HepG2 (cell line): ENCODE results near the gene LCN12. TPM values are rescaled to one million over a fixed set of nuclear protein-coding genes. Genes with fewer than 3 reads are reported as not detected.

Experiments used
- ATAC-seq: fragments of 200-7000 bp; cut with Tn5 transposase; 3 replicates; pipeline ENCODE4 v1.9.1; 2020; ENCODE audit warnings: mild to moderate bottlenecking, moderate library complexity
- BruUV-seq: library from RNA; stranded (reverse); fragments of 400-500 nt; replicated peaks from 2 replicates; lab custom pipeline; 2021; lab: Mats Ljungman, UMichigan
- CTCF ChIA-PET: fragments of 300-600 bp; formaldehyde crosslinking; extraction: SDS; loops from one replicate; lab custom pipeline; 2021; ENCODE audit warnings: low total read pairs, inconsistent platforms, low intra/inter-chr PET ratio; lab: Yijun Ruan, JAX
- POLR2A ChIA-PET: fragments of 350-600 bp; sonication (Branson Sonifier 250); formaldehyde crosslinking; loops from one replicate; lab custom pipeline; 2020; ENCODE audit warnings: antibody characterized with exemption, inconsistent platforms; lab: Yijun Ruan, JAX
- DNase-seq: peaks from one replicate; pipeline ENCODE4 v3.0.0-alpha.2; 2015; ENCODE audit warnings: low spot score
- FAIRE-seq: peaks from 3 replicates; lab custom pipeline; 2011; peaks lifted over from hg19 to GRCh38; lab: Jason Lieb, UNC
- H2AFZ ChIP-seq: one replicate; pipeline ENCODE4 v1.6.1; 2011; ENCODE audit warnings: low read length, inconsistent platforms
- H3K27ac ChIP-seq: fragments of 300-600 bp; 3 replicates; pipeline ENCODE4 v1.8.0; 2011; ENCODE audit warnings: mixed run types, mild to moderate bottlenecking, mixed read lengths, low read length, inconsistent platforms; ENCODE audit not compliant: insufficient read depth; ENCODE audit errors: extremely low read length
- H3K27me3 ChIP-seq, 2 experiments: fragments of 200-600 bp in 1 of 2; 2 replicates in 1 of 2; 3 replicates in 1 of 2; pipeline versions ENCODE4 v1.6.0 to v1.8.0; 2011; ENCODE audit warnings: low read length in 2 of 2, mild to moderate bottlenecking in 2 of 2, moderate library complexity in 2 of 2, inconsistent platforms in 1 of 2; ENCODE audit not compliant: insufficient read depth in 2 of 2, control insufficient read depth in 1 of 2
- H3K36me3 ChIP-seq, 2 experiments: fragments of 200-600 bp in 1 of 2; replicated peaks in 1 of 2; 2 replicates in 1 of 2; 3 replicates in 1 of 2; pipeline versions ENCODE4 v1.5.1 to v1.8.0; 2011; ENCODE audit warnings: low read length in 2 of 2, inconsistent platforms in 1 of 2; ENCODE audit not compliant: insufficient read depth in 2 of 2, control insufficient read depth in 1 of 2
- H3K4me1 ChIP-seq: 2 replicates; pipeline ENCODE4 v1.5.1; 2012; ENCODE audit warnings: low read length, inconsistent platforms; ENCODE audit not compliant: insufficient read depth
- H3K4me2 ChIP-seq: 2 replicates; pipeline ENCODE4 v1.6.0; 2011; ENCODE audit warnings: low read depth, low read length, inconsistent platforms
- H3K4me3 ChIP-seq, 3 experiments: fragments of 200-600 bp in 1 of 3; sonication (generic), shearing (Covaris generic) in 1 of 3; replicated peaks in 1 of 3; 2 replicates each; pipeline ENCODE4 v1.5.1; 2011 to 2016; ENCODE audit warnings: low read length in 3 of 3, inconsistent platforms in 2 of 3, low read depth in 2 of 3, mild to moderate bottlenecking in 2 of 3, control low read depth in 1 of 3, mixed read lengths in 1 of 3; ENCODE audit not compliant: insufficient read depth in 1 of 3
- H3K79me2 ChIP-seq: one replicate; pipeline ENCODE4 v1.6.1; 2011; ENCODE audit warnings: low read length, inconsistent platforms; ENCODE audit not compliant: insufficient read depth
- H3K9ac ChIP-seq: 2 replicates; pipeline ENCODE4 v1.6.0; 2011; ENCODE audit warnings: mild to moderate bottlenecking, low read depth, low read length, inconsistent platforms; ENCODE audit not compliant: insufficient read depth
- H3K9me3 ChIP-seq: 2 replicates; pipeline ENCODE4 v1.5.1; 2012; ENCODE audit warnings: mild to moderate bottlenecking, low read length
- H4K20me1 ChIP-seq: 2 replicates; pipeline ENCODE4 v1.6.0; 2011; ENCODE audit warnings: inconsistent platforms, mild to moderate bottlenecking, low read length, moderate library complexity; ENCODE audit not compliant: insufficient read depth
- CREM ChIP-seq, 2 experiments: sonication (generic) in 1 of 2; formaldehyde crosslinking in 1 of 2; IDR thresholded peaks; 2 replicates each; pipeline versions ENCODE4 v1.4.0 to v1.6.1; 2016 to 2020; ENCODE audit warnings: antibody characterized with exemption in 1 of 2, mild to moderate bottlenecking in 1 of 2, missing genetic modification reagents in 1 of 2
- ELK4 ChIP-seq: sonication (generic); formaldehyde crosslinking; IDR thresholded peaks from 2 replicates; pipeline ENCODE4 v1.9.0; 2021; ENCODE audit warnings: missing genetic modification reagents, borderline replicate concordance
- FOXP1 ChIP-seq, 2 experiments: fragments of 450-650 bp in 1 of 2; IDR thresholded peaks; 2 replicates each; pipeline ENCODE4 v1.6.1; 2017 to 2018; ENCODE audit warnings: antibody characterized with exemption in 1 of 2
- KLF16 ChIP-seq, 2 experiments: sonication (generic) in 1 of 2; formaldehyde crosslinking in 1 of 2; IDR thresholded peaks; 2 replicates each; pipeline versions ENCODE4 v1.6.1 to v1.8.0; 2016 to 2023; ENCODE audit warnings: missing genetic modification reagents in 2 of 2, missing compliant biosample characterization in 1 of 2
- NFYB ChIP-seq: sonication (generic); formaldehyde crosslinking; IDR thresholded peaks from 2 replicates; pipeline ENCODE4 v1.4.0; 2020; ENCODE audit warnings: missing genetic modification reagents
- SUZ12 ChIP-seq: fragments of 150-350 bp; IDR thresholded peaks from 2 replicates; pipeline ENCODE4 v1.6.1; 2014; ENCODE audit warnings: low read depth, low read length
- TSC22D2 ChIP-seq: sonication (generic); formaldehyde crosslinking; IDR thresholded peaks from 2 replicates; pipeline ENCODE4 v1.5.1; 2020; ENCODE audit warnings: missing genetic modification reagents, mild to moderate bottlenecking, borderline replicate concordance
- ZBTB34 ChIP-seq: sonication (generic); formaldehyde crosslinking; IDR thresholded peaks from 2 replicates; pipeline ENCODE4 v1.8.0; 2022; ENCODE audit warnings: mild to moderate bottlenecking, missing genetic modification reagents
- ZC3H13 ChIP-seq: sonication (generic); formaldehyde crosslinking; IDR thresholded peaks from 2 replicates; pipeline ENCODE4 v1.8.1; 2023; ENCODE audit warnings: mild to moderate bottlenecking, missing genetic modification reagents, moderate library complexity
- ZNF232 ChIP-seq: sonication (generic); formaldehyde crosslinking; IDR thresholded peaks from 2 replicates; pipeline ENCODE4 v1.4.0; 2020; ENCODE audit warnings: missing genetic modification reagents, borderline replicate concordance
- ZNF501 ChIP-seq: sonication (generic); formaldehyde crosslinking; IDR thresholded peaks from 2 replicates; pipeline ENCODE4 v1.5.1; 2020; ENCODE audit warnings: mild to moderate bottlenecking, moderate library complexity, missing genetic modification reagents
- ZNF766 ChIP-seq: sonication (generic); formaldehyde crosslinking; IDR thresholded peaks from 2 replicates; pipeline ENCODE4 v1.5.0; 2020; ENCODE audit warnings: missing genetic modification reagents, borderline replicate concordance
- ZNF784 ChIP-seq: sonication (generic); formaldehyde crosslinking; IDR thresholded peaks from 2 replicates; pipeline ENCODE4 v1.5.1; 2020; ENCODE audit warnings: missing genetic modification reagents, mild to moderate bottlenecking, borderline replicate concordance
- ZNF879 ChIP-seq: sonication (generic); formaldehyde crosslinking; IDR thresholded peaks from 2 replicates; pipeline ENCODE4 v1.8.1; 2023; ENCODE audit warnings: missing genetic modification reagents
- ZSCAN9 ChIP-seq: IDR thresholded peaks from 2 replicates; pipeline ENCODE4 v1.6.1; 2016; ENCODE audit warnings: borderline replicate concordance
- WGBS: methylation state at CpG from one replicate; pipeline ENCODE4 v1.1.6; 2017; ENCODE audit warnings: low lambda C conversion rate; 5-methylcytosine and 5-hydroxymethylcytosine counted together
- in situ Hi-C: cut with HindIII; loops from 2 replicates; pipeline ENCODE4 v1.10.0; 2017; ENCODE audit warnings: low pct_unique_long_range_greater_than_20kb; ENCODE audit not compliant: extremely low pct_ligation_motif_present
- intact Hi-C: fragments of 100-400 bp; cut with micrococcal nuclease; formaldehyde crosslinking; loops from one replicate; pipeline ENCODE4 v1.10.0; 2022; ENCODE audit not compliant: unreplicated experiment
- polyA plus RNA-seq, 8 experiments: library from polyadenylated mRNA; depleted of rRNA in 3 of 8; stranded (reverse) in 7 of 8; unstranded in 1 of 8; fragments of >200 nt; fragmentation: Illumina TruSeq in 4 of 8; extraction: Trizol in 4 of 8; gene quantifications; 2 replicates each; pipeline versions ENCODE4 v1.2.1 to v1.2.3, GENCODE V29; 2011 to 2016; ENCODE audit warnings: low read depth in 4 of 8, missing spikeins in 1 of 8, mixed read lengths in 1 of 8; ENCODE audit not compliant: insufficient read depth in 1 of 8
- total RNA-seq, 5 experiments: library from RNA; depleted of rRNA; stranded (reverse); fragments of >200 nt; fragmentation: Illumina TruSeq; extraction: Trizol; gene quantifications; 2 replicates each; pipeline ENCODE4 v1.2.3, GENCODE V29; 2016; ENCODE audit warnings: low read depth in 1 of 5

The LCN12 gene
- total and polyA plus RNA-seq, 2 of the 13 experiments (the other 11 are each of a cell fraction or from before 2014, with no cell fraction given): 3.4 to 6.9 TPM

GRCh38 chr9:136955202-136955942, 3.3 kb downstream of the LCN12 start:
- no peak for TF ChIP-seq TSC22D2 (CRISPR knock-in tag)
- TF ChIP-seq, all 625 proteins: peak for 0
- H3K4me3 ChIP-seq: no peak overlapping the region
- H3K27me3 ChIP-seq: peaks cover 1 to 13% of the 10 kb centered on the region in 2 experiments; a peak in 2 of 5 replicates
- ATAC-seq: no peak
- H3K4me2 ChIP-seq: no peak overlapping the region
- no peaks in the 10 kb centered on the region for H4K20me1 ChIP-seq
- no peak for DNase-seq
- H3K9me3 ChIP-seq: no peaks in the 10 kb centered on the region
- intact Hi-C loops: no loop called here
- no peak for FAIRE-seq
- H3K36me3 ChIP-seq: no peaks in the 10 kb centered on the region
- CTCF ChIA-PET: no interaction called here
- H2AFZ ChIP-seq: no peak overlapping the region
- H3K4me1 ChIP-seq: peaks cover 14% of the 10 kb centered on the region
- WGBS: 65% methylated on average over 10 of the region's 14 CpGs
- peaks cover 3% of the 10 kb centered on the region for H3K79me2 ChIP-seq
- H3K27ac ChIP-seq: no peak overlapping the region
- no TSS peak for BruUV-seq
- POLR2A ChIA-PET: interaction anchor here (0.9 kb wide), 1 partner anchor 100 kb away, joined by 3 read pairs; no protein-coding TSS in a partner anchor
- in situ Hi-C loops: no loop called here
- H3K9ac ChIP-seq: no peak overlapping the region

GRCh38 chr9:136955943-136956335, 3.9 kb downstream of the LCN12 start:
- BruUV-seq: no TSS peak
- no peak for DNase-seq
- H3K4me2 ChIP-seq: no peak overlapping the region
- H3K27ac ChIP-seq: no peak overlapping the region
- no peak overlapping the region for H2AFZ ChIP-seq
- no peak for FAIRE-seq
- H4K20me1 ChIP-seq: no peaks in the 10 kb centered on the region
- WGBS: 97% methylated on average over 6 of the region's 9 CpGs
- no peaks in the 10 kb centered on the region for H3K9me3 ChIP-seq
- no peaks in the 10 kb centered on the region for H3K79me2 ChIP-seq
- POLR2A ChIA-PET: no interaction called here
- no peak for ATAC-seq
- H3K4me3 ChIP-seq: no peak overlapping the region
- peaks cover 5 to 17% of the 10 kb centered on the region in 2 experiments for H3K27me3 ChIP-seq
- intact Hi-C loops (no loop called here), in situ Hi-C loops (no loop called here)
- H3K36me3 ChIP-seq: no peaks in the 10 kb centered on the region
- CTCF ChIA-PET: no interaction called here
- H3K9ac ChIP-seq: no peak overlapping the region
- H3K4me1 ChIP-seq: peaks cover 8% of the 10 kb centered on the region
- no peak for TF ChIP-seq ZNF501 (CRISPR knock-in tag)
- no peak for TF ChIP-seq ZSCAN9 (CRISPR knock-in tag)
- TF ChIP-seq ZNF232 (CRISPR knock-in tag): no peak
- TF ChIP-seq SUZ12: no peak
- no peak for TF ChIP-seq ZNF766 (CRISPR knock-in tag)
- no peak for TF ChIP-seq KLF16 (CRISPR knock-in tag; IDR thresholded peaks at IDR 0.05)
- no peak for TF ChIP-seq FOXP1 (IDR thresholded peaks at IDR 0.05)
- TF ChIP-seq FOXP1 (CRISPR knock-in tag; IDR thresholded peaks at IDR 0.05): no peak
- TF ChIP-seq ZC3H13 (CRISPR knock-in tag): no peak
- TF ChIP-seq ZNF784: no peak
- TF ChIP-seq NFYB (CRISPR knock-in tag): no peak
- TF ChIP-seq ZNF879 (CRISPR knock-in tag): no peak
- TF ChIP-seq CREM (IDR thresholded peaks at IDR 0.05): no peak
- no peak for TF ChIP-seq CREM (CRISPR knock-in tag; IDR thresholded peaks at IDR 0.05)
- no peak for TF ChIP-seq ZBTB34 (CRISPR knock-in tag)
- no peak for TF ChIP-seq ELK4 (CRISPR knock-in tag)
